C1 segment of cervical spinal cord (tissue), 14 donors: ENCODE data around the gene CCDC127.
"Not testable (repeated sequence)": the region's sequence is repeated elsewhere in the genome, so short reads cannot be mapped to it uniquely, and the experiment has no call there.

Experiments used
- DNase-seq, 14 donors: peaks; one replicate each; lab custom pipeline; 2025; lab: John Stamatoyannopoulos, UW

CCDC127 gene

DNA sequence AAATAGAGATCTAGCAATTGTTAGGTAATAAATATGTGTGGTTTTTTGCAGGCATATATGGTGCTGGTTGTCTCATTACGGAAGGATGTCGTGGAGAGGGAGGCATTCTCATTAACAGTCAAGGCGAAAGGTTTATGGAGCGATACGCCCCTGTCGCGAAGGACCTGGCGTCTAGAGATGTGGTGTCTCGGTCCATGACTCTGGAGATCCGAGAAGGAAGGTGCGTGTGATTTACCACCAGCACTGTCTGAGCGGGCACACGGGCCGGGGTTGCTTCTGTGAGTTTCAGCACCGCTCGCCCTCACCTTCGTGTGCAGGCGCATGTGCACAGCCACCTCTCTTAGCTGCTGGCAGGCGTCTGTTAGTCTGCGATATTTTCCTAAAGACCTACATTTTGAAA, 15.5 kb upstream of the CCDC127 start:
- not testable (repeated sequence) for DNase-seq

DNA sequence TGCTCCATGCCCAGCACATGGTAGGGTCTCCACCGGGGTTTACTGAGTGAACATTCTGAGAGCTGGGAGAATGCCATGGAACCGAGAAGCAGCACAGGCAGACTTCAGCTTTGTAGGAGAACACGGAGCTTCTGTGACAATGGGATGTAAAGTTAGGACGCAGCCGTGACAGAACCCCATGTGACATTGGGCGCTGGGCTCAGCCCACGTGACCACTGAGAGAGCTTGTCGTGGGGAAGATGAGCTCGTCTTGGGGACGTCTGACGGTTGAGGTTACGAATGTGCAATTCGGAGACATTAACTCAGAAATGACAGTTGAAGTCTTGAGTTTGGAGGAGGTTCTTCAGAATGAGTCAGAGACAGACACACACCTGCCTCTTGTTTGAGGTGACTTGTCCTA, 13.7 kb upstream of the CCDC127 start:
- DNase-seq: no peak

DNA sequence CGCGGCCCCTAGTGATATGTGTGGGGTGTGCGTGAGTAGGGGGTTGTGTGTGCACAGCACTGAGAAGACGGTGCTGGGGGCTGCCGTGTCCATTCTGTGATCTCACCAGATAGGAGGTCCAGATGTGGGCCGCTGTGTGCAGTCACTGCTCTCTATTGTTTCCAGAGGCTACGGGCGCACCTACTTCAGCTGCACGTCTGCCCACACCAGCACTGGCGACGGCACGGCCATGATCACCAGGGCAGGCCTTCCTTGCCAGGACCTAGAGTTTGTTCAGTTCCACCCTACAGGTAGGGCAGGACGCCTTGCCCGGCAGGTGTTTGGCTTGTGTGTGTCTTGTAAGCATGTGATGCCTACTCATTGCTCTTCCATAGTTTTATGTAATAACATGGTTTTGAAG, 12.8 kb upstream of the CCDC127 start:
- DNase-seq: no peak

DNA sequence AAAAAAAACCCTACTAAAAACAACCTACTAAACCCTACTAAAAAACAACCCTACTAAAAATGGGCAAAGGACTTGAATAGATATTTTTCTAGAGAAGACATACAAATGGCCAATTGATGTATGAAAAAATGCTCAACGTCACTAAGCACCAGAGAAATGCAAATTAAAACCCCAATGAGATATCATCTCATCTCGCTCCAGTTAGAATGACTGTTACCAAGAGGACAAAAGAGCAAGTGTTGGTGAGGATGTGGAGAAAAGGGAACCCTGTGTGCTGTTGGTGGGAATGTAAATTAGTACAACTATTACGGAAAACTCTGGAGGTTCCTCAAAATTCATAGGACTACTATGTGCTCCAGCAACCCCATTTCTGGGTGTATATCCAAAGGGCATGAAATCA, 10.9 kb upstream of the CCDC127 start:
- DNase-seq: no peak

DNA sequence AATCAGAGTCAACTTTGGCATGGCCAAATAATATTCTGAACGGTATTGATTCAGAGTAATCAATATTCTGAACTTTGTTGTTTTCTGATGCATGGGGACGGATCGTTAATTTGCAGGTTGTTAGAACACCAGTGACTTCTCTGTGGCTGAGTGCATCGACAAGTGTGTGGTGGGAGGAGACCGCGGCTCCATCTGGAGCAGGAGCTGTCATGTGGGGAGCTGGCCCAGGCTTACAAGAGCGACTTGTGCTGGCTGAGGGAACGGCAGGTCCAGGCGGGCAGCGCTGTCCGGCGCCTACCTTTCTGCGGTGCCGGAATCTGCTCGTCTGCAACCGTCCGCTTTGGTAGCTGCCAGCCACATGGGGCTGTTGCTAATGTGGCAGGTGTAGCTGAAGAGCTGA, 9.4 kb upstream of the CCDC127 start:
- DNase-seq: peak in 2 of 14 donors; percentile 17 to 66

DNA sequence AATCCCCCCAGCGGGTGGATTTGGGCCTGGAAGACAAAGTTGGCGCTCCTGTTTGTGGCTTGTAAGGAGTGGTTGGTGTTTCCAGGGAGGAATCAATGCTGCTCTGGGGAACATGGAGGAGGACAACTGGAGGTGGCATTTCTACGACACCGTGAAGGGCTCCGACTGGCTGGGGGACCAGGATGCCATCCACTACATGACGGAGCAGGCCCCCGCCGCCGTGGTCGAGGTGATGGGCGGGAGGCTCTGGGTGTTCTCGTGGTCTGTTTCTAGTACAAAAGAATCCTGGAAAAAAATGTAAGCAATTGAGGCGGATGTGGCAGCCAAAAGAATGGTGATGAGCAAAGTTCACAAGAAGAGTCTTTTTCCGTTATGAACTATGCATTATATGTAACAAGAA, 7.4 kb upstream of the CCDC127 start:
- no peak for DNase-seq

DNA sequence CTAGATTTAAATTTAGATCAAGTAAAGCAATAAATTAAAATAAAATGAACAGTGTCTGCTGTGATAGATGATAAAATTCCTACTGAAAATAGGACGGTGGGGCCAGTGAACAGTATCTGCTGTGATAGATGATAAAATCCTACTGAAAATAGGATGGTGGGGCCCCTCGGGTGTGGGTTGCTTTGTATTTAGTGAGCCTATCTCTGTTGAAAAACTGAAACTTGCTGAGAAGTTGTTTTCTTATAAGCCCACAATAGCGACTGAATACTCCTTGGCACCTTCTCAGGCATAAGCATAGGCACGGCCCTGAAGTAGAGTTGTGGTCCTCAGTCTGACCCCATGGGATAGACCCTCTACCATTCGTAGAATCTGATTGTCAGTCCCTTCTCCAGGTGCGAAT, 5.8 kb upstream of the CCDC127 start:
- no peak for DNase-seq

DNA sequence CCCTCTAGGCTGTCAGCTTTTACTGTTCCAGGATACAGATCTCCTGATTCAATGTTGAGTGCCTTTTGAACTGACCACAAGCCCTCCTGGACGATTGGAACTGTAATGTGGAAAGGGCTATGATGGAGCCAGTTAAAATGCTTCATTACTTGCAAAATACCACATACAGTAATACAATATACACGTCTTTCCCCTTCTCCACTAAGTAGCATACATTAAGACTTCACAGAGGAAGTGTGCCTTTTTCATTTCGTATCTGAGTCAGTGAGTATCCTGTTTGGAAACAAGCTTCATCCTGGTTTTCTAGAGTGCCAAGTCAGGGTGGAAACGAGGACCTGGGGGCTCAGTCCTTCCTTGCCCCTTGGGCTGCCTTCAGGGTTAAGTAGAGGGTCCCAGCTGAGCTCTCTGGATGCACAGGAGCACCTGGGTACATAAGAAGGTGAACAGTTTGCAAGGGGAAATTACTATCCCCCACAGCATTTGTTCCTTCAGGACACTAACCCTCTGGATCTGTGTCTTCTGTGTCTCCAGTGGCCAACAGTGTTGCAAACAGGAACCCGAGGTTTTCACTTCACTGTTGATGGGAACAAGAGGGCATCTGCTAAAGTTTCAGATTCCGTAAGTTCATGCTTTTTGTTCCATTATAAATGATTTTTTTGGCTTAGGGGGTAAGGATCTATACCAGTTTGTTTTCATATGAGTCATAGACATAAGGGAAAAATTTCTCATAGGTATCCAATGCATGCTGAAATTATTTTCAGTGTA, 5.2 kb upstream of the CCDC127 start:
- not testable (repeated sequence) for DNase-seq

DNA sequence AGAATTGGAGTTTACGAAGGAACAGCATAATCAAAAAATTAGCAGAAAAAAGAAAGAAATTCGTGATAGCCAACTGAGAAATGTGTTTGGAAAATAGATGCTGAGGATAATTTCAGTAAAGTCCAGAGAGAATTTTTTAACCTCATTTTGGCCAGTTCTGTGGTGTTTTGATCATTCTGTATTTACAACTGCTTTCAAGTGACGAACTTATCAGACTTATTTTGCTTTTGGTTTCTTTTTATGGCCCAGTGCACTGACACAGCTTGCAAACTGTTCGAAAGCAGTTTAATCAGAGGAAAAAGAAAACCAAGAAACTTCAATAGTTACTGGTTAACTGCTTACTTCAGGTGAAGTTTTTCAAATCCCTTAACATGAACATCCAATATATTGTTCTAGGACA, 2.0 kb upstream of the CCDC127 start:
- DNase-seq: no peak

DNA sequence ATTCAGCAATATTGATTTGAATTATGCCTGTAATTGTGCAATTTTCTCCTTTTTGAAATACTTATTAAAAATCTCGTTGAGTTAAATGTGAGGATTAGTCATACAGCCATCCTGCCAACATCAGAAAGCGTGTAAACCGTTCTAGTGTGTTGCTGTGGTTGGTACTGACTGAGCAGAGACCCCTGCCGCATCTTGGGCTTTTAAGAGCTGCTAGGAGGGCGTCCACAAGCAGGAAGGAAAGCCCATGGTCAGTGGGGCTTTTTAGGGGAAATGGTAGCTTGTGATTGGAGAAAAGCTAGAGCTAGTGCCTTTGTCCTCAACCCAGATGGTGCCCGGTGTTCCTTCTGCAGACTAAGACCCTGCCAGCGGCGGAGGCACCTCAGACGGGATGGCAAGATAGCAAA, 1.5 kb upstream of the CCDC127 start:
- peak in 2 of 14 donors; percentile 8 to 11 for DNase-seq

DNA sequence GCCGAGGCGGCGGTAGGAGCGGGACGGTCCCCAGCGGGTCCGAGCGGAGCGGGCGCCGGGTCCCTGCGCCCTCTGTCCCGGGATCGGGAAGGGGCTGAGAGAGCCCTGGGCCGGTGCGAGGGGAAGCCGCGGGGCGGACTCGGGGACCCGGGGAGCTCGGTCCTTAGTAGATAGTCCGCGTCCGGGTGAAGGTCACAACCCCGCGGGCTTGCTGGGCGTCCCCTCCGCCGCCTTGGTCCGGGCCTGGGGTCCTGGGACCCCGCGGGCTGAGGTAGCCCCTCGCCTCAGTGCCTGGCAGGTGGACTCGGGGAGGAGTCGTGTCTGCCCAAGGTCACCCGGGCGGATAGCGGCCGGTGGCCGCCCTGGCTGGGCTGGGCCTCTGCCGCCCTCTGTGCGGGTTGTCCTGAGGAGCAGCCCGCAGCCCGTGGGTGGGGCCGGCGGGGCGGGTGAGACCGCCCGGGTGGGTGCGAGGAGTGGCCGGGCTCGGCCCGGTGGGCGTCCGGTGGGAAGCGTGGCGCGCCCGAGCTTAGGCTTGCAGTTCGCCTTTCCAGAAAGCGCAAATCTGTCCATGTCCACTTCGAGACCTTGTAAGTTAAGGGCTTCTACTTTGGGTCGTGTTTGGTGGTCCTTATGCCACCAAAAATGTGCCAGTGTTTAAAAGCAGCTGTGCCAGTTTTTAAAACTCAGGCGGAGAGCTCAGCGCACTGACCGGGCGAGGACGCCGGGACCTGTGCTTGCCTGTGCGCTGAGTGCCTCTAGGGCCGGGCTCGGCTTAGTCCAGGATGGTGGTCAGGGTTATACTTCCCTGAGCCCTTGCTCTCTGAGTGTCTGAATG, 721 bp upstream of the CCDC127 start:
- DNase-seq: peak in 6 of 14 donors; percentile 21 to 61 (median 40)

DNA sequence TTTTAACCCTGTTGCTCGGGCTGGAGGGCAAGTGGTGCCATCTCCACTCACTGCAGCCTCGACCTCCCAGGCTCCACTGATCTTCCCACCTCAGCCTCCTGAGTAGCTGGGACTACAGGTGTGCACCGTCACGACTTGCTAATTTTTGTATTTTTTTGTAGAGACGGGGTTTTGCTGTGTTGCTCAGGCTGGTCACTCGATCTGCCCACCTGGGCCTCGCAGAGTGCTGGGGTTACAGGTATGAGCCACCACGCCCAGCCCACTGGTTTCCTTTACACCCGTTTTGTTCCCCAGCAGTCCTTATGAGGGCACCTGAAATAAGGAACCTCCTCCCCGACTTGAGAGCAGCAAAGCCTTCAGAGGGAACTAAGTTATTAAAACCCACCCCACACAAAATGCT, 1.9 kb downstream of the CCDC127 start:
- not testable (repeated sequence) for DNase-seq

DNA sequence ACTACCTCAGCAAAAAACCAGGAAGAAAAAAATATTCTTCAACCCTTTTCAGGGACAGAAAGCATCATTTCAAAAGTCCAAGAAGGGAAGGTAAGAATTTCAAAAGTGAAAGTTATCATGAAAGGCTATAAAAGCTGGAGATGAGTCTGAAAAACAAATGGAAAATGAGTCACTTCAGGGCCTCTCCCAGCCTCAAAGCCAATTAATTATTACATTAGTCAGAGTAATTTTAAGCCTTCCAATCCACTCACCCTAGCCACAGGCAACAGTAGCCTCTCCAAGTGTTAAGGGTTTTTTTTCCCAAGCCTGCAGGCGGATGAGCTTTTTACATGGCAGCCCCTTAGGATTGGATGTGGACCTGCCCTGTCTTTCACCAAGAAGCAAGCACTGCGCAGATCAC, 2.7 kb downstream of the CCDC127 start:
- not testable (repeated sequence) for DNase-seq

DNA sequence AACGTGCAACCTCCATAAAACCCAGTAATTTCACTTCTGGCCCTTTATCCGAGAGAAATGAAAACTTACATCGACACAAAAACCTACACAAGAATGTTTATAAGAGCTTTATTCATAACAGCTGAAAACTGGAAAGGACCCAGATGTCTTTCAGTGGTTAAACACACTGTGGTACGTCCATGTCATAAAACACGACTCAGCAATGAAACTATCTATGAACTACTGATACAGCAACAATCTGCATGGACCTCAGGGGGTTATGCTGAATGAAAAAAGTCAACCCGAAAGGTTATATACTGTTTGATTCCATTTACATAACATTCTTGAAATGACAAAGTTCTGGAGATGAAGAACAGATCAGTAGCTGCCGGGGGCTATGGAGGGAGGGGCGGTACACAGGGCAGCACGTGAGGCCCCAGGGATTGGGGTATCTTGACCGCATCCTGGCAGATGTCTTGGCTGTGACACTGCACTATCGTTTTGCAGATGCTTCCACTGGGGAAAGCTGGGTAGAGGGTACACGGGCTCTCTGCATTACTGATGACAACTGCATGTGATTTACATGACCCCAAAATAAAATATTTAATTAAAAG, 4.1 kb downstream of the CCDC127 start:
- DNase-seq: no peak

DNA sequence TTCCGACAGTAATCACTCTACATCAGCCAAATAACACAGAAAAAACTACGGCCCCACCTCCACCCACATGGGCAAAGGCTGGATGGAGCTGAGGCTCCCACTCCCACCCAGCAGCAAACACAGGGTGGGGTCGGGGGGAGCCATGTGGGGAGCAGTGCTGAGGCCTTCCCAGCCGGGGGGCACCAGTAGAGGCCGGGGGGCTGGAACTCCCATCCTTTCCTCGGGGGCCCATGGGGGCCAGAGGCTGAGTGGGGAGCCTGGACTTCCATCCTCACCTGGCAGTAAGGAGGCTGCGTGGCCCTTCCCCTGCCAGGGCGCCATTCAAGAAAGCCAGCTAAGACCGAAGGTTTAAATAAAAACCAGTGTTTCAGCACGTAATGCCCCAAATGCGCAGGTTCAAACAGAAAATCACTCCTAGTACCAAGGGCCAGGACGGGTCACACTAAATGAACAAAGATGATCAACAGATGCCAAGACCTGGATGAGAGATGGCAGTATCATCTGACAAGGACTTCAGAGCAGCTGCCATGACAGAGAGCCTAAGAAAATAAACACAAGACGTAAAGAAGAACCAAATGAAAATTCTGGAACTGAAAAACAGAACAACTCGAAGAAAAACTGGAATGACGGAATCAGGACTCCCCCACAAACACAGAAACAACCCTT, 9.4 kb downstream of the CCDC127 start:
- no peak for DNase-seq

DNA sequence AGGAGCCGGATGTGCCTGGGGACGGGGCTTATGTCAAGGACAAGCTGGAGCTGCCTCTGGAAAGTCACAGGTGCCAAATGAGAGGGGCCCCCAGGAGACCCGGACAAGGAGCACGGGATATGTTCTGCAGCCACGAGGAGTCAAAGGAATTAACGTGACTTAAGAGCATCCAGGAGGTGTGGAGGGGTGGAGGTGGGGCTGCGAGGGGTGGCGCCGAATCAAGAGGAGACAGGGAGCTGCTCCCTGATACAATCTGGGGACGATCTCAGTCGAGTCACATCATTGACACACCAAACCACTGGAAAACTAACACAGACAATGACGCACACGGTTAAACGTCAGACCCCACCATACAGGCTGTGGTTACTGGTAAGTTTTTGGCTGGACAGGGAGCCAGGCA, 10.4 kb downstream of the CCDC127 start:
- DNase-seq: no peak

DNA sequence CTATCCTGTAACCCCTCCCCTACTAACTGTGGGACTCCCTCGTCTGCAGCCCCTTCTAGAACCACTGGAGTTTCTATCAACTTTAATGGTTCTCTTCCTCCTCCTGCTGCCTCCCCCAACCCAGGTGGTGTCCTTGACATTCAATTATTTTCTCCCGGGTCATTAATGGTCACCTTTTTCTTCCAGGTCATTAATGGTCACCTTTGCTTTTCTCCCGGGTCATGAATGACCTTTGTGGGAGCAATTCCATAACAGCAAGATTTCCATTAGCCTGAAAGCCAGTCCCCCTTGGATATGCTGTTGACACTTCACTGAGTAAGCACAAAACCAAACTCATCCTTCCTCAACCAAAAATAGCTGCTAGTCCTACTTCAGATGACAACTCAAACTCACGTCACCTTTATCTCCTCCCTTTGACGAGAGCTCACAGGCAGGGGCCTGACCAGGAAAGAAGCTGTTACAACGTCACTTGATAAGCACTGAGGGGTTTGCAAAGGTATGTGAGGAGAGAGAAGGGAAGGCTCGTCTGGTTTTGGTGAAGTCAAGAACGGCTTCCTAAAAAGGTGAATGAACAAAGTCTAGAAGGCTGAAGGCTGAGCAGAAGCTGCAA, 10.9 kb downstream of the CCDC127 start:
- no peak for DNase-seq

DNA sequence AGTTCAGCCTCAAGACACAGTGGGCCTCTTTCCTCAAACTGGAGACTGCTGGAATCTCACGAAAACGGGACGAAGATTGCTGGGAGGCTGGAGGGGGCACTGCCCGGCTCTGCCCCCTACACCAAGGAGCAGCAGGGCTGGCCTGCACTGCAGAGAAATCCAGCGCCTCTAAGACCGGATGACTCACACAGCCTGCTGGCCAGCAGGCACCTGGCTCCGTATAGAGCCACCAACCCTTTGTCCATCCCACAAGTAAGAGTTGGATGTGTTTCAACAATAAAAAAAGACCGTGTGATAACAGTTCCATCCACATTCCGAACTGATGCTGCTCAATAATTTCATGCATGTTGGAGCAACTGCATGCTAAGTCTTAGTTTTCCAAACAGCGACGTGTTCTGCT, 11.5 kb downstream of the CCDC127 start:
- DNase-seq: no peak

DNA sequence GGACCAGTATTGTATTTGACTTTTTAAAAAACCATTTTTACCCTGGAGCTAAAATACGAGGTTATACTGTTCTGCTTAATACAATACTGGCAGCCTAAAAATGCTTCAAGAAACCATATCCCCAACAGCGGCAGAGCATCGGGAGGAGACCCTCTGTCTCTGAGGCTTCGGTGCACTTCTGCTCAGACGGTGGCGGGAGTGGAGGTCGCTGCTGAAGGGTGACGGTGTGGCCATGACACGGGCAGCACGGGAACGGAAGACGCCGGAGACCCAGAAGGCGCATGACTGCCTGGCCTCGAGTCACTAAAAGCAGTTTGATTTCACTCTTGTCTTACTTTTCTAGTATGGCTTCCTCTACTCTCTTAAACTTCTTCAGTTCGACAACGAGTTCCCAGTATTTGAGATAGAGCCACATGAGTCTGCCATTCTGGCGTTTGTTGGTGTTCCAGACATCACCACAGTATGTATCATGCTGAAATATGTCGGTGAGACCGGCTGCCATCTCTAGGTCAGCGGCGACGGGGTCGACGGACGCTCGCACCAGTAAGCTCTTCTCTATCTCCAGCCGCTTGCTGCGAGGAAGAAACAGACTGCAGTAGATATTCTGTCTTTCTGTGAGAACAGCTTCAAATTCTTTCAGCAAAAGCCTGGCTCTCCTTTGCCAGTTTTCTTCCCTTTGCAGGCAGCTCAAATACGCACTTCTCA, 12.8 kb downstream of the CCDC127 start:
- no peak for DNase-seq

DNA sequence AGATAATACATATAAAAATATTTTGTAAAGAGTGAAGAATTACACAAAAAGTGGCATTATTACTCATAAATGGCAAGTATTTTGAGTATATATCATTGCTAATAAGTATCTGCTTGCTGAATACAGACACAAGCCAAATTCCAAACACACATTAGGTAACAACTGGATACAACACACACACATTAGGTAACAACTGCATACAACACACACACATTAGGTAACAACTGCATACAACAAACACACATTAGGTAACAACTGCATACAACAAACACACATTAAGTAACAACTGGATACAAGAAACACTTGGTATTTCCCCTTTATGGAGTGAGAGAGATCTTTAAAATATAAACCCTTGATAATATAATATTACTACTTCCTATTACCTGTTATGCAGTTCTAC, 13.5 kb downstream of the CCDC127 start:
- no peak for DNase-seq

DNA sequence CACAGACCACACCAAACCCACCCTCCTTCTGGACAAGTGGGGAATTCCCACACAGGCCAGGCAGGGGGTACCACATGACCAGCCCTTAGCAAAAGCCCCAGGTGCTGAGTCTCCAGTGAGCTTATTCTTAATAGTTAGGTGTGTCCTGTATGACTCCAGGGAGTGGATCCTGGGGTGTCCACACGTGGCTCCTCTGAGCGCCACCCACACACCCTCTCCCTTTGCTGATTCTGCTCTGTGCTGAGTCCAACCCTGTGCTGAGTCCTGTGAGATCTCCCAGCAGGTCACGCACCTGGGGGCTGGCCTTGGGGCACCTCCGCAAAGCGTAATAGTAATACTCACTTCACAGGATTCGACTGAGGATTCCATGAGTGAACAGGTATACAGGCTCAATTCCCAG, 14.0 kb downstream of the CCDC127 start:
- DNase-seq: no peak
